ENCODE data around the gene UBE2H. TPM values are rescaled to one million over a fixed set of nuclear protein-coding genes. Genes with fewer than 3 reads are reported as not detected.

Gene UBE2H
- total and polyA plus RNA-seq, 7 experiments from 2014 or later: 32.0 to 69.2 (median 49.1) TPM

DNA sequence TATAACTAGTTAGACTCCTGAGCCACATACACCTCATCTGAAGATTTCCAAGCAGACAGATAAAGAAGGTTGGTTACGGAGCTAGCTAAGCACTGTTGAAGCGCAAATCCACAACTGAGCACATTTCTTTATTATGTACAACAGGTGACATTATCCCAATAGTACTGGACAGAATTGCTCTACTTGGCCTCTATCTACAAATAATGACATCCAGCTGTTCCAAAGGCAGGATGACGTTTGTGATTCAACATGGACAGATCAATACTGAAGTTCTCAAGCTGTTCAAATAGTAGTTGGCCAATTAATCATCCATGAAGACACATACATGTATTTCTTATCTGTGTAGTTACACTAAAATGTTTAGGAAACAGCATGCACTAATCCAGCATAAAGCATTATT, 101.0 kb downstream of the UBE2H start:
- intact Hi-C loops (cut with micrococcal nuclease): loop anchor here in 1 of 2 donors (5.0 kb wide), 1 partner anchor 35 kb away; no protein-coding TSS in a partner anchor
- peaks cover 12 to 81% (median 72%) of the 10 kb centered on the region in 7 donors for H3K4me1 Mint-ChIP-seq
- no peak overlapping the region for H3K4me3 Mint-ChIP-seq
- no peaks in the 10 kb centered on the region for H3K9me3 Mint-ChIP-seq
- ChIA-PET POLR2A (no interaction called here), CTCF (interaction anchor here (0.6 kb wide), 1 partner anchor 633 kb away, joined by 3 read pairs; no protein-coding TSS in a partner anchor)
- ATAC-seq (no peak), DNase-seq (no peak)
- Histone ChIP-seq H3K4me1 (ENCODE audit: control insufficient read depth in 2 of 2, insufficient read depth in 2 of 2, low read length in 2 of 2) (peaks cover 0 to 3% of the 10 kb centered on the region in 2 donors), H3K36me3 (ENCODE audit: control insufficient read depth in 2 of 3, insufficient read depth in 3 of 3, low read length in 3 of 3) (peaks cover 0 to 3% (median 0%) of the 10 kb centered on the region in 3 experiments), H3K9me3 (ENCODE audit: control insufficient read depth in 2 of 3, low read length in 3 of 3) (no peaks in the 10 kb centered on the region), H3K4me3 (ENCODE audit: low read length) (no peak overlapping the region), H3K27me3 (ENCODE audit: control insufficient read depth in 2 of 2, insufficient read depth in 2 of 2, low read length in 2 of 2) (no peaks in the 10 kb centered on the region), H3K27ac (ENCODE audit: low read depth, low read length) (no peak overlapping the region)
- H3K27me3 Mint-ChIP-seq: no peaks in the 10 kb centered on the region
- H3K27ac Mint-ChIP-seq: peak overlapping the region in 1 of 9 donors; percentile 25
- H3K36me3 Mint-ChIP-seq: peaks cover 0 to 26% (median 12%) of the 10 kb centered on the region in 5 donors

- POLR2A ChIA-PET: no interaction called here
Measured at GRCh38 chr7:129851174-129851573, 101.6 kb downstream of the UBE2H start.

DNA sequence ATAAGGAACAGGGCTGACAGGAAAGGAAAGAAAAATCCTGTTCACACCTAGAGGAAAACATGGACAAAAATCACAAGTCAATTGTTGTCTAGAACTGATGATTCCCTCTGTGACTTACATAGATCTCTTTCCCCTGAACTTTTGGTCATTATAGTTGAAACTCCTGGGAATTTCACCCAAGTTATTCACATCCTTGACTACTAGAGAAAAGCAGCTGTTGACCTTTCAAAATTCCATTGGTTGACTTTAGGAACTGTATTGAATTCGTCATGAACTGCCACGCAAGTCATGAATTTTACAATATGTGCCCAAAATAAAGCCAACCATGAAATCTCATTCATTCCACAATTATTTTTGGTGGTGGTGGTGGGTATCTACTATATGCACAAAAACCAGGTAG, 104.3 kb downstream of the UBE2H start:
- peaks cover 0 to 17% (median 9%) of the 10 kb centered on the region in 5 donors for H3K36me3 Mint-ChIP-seq
- Histone ChIP-seq H3K4me3 (ENCODE audit: low read length) (no peak overlapping the region), H3K36me3 (ENCODE audit: control insufficient read depth in 2 of 3, insufficient read depth in 3 of 3, low read length in 3 of 3) (no peaks in the 10 kb centered on the region), H3K27me3 (ENCODE audit: control insufficient read depth in 2 of 2, insufficient read depth in 2 of 2, low read length in 2 of 2) (no peaks in the 10 kb centered on the region), H3K4me1 (ENCODE audit: control insufficient read depth in 2 of 2, insufficient read depth in 2 of 2, low read length in 2 of 2) (peaks cover 10 to 19% of the 10 kb centered on the region in 2 donors), H3K9me3 (ENCODE audit: control insufficient read depth in 2 of 3, low read length in 3 of 3) (no peaks in the 10 kb centered on the region), H3K27ac (ENCODE audit: low read depth, low read length) (no peak overlapping the region)
- H3K4me3 Mint-ChIP-seq: no peak overlapping the region
- peaks cover 25 to 79% (median 74%) of the 10 kb centered on the region in 7 donors for H3K4me1 Mint-ChIP-seq
- no peaks in the 10 kb centered on the region for H3K27me3 Mint-ChIP-seq
- H3K27ac Mint-ChIP-seq: peak overlapping the region in 1 of 9 donors; percentile 51
- intact Hi-C loops (cut with micrococcal nuclease): no loop called here
- ATAC-seq: no peak
- ChIA-PET POLR2A (interaction anchor here (0.7 kb wide), 1 partner anchor 37 kb away, joined by 3 read pairs; no protein-coding TSS in a partner anchor), CTCF (no interaction called here)
- no peak for DNase-seq
- no peaks in the 10 kb centered on the region for H3K9me3 Mint-ChIP-seq

More at GRCh38 chr7:129851174-129851573, 101.6 kb downstream of the UBE2H start:
- Mint-ChIP-seq H3K36me3 (peaks cover 0 to 20% (median 13%) of the 10 kb centered on the region in 5 donors), H3K27me3 (no peaks in the 10 kb centered on the region), H3K9me3 (no peaks in the 10 kb centered on the region), H3K4me3 (no peak overlapping the region), H3K27ac (peak overlapping the region in 1 of 9 donors; percentile 55), H3K4me1 (peaks cover 17 to 79% (median 75%) of the 10 kb centered on the region in 7 donors)
- ATAC-seq (no peak), DNase-seq (no peak)
- Histone ChIP-seq H3K27ac (ENCODE audit: low read depth, low read length) (no peak overlapping the region), H3K4me1 (ENCODE audit: control insufficient read depth in 2 of 2, insufficient read depth in 2 of 2, low read length in 2 of 2) (peaks cover 0 to 3% of the 10 kb centered on the region in 2 donors), H3K4me3 (ENCODE audit: low read length) (no peak overlapping the region), H3K36me3 (ENCODE audit: control insufficient read depth in 2 of 3, insufficient read depth in 3 of 3, low read length in 3 of 3) (peaks cover 0 to 3% (median 0%) of the 10 kb centered on the region in 3 experiments), H3K27me3 (ENCODE audit: control insufficient read depth in 2 of 2, insufficient read depth in 2 of 2, low read length in 2 of 2) (no peaks in the 10 kb centered on the region), H3K9me3 (ENCODE audit: control insufficient read depth in 2 of 3, low read length in 3 of 3) (no peaks in the 10 kb centered on the region)
- CTCF ChIA-PET: interaction anchor here (0.6 kb wide), 1 partner anchor 632 kb away, joined by 3 read pairs; no protein-coding TSS in a partner anchor
- intact Hi-C loops (cut with micrococcal nuclease): loop anchor here in 1 of 2 donors (5.0 kb wide), 1 partner anchor 36 kb away; no protein-coding TSS in a partner anchor

DNA sequence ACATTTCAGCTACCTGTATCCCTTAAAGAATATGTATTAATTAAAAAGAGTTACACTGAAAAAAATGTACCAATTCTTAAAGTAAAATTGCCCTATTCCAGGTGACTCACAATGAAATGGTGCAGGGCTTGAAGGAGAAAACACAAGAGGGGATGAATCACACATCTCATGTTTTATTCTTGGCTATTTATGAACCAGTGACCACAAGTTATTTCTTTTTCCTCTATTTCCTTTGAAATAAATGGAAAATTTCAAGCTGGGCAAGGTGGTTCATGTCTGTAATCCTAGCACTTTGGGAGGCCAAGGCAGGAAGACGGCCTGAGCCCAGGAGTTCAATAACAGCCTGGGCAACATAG, 106.8 kb downstream of the UBE2H start:
- H3K36me3 ChIP-seq (ENCODE audit: control insufficient read depth in 2 of 3, insufficient read depth in 3 of 3, low read length in 3 of 3): no peaks in the 10 kb centered on the region
- H3K36me3 Mint-ChIP-seq: peaks cover 0 to 16% (median 5%) of the 10 kb centered on the region in 5 donors
- H3K27me3 ChIP-seq (ENCODE audit: control insufficient read depth in 2 of 2, insufficient read depth in 2 of 2, low read length in 2 of 2): no peaks in the 10 kb centered on the region
- no peak overlapping the region for H3K4me3 ChIP-seq (ENCODE audit: low read length)
- H3K27ac ChIP-seq (ENCODE audit: low read depth, low read length): no peak overlapping the region
- CTCF ChIA-PET: interaction anchor here (0.6 to 1.5 kb wide), 2 partner anchors 16 to 150 kb away, joined by 3 read pairs; no protein-coding TSS in a partner anchor
- peak overlapping the region in 5 of 9 donors; percentile 6 to 70 (median 57) for H3K27ac Mint-ChIP-seq
- ATAC-seq: peak; percentile 38
- no peak for DNase-seq
- peak overlapping the region in 3 of 10 donors; percentile 20 to 47 (median 41) for H3K4me3 Mint-ChIP-seq
- H3K27me3 Mint-ChIP-seq: no peaks in the 10 kb centered on the region
- intact Hi-C loops (cut with micrococcal nuclease): no loop called here
- H3K9me3 Mint-ChIP-seq: no peaks in the 10 kb centered on the region
- POLR2A ChIA-PET: no interaction called here
- H3K9me3 ChIP-seq (ENCODE audit: control insufficient read depth in 2 of 3, low read length in 3 of 3): no peaks in the 10 kb centered on the region
- peaks cover 17 to 24% of the 10 kb centered on the region in 2 donors for H3K4me1 ChIP-seq (ENCODE audit: control insufficient read depth in 2 of 2, insufficient read depth in 2 of 2, low read length in 2 of 2)
- H3K4me1 Mint-ChIP-seq: peaks cover 27 to 78% (median 68%) of the 10 kb centered on the region in 7 donors

GRCh38 chr7:129845178-129845971, 107.4 kb downstream of the UBE2H start:
- Histone ChIP-seq H3K36me3 (ENCODE audit: control insufficient read depth in 2 of 3, insufficient read depth in 3 of 3, low read length in 3 of 3) (no peaks in the 10 kb centered on the region), H3K9me3 (ENCODE audit: control insufficient read depth in 2 of 3, low read length in 3 of 3) (no peaks in the 10 kb centered on the region), H3K4me1 (ENCODE audit: control insufficient read depth in 2 of 2, insufficient read depth in 2 of 2, low read length in 2 of 2) (peaks cover 17 to 24% of the 10 kb centered on the region in 2 donors), H3K27ac (ENCODE audit: low read depth, low read length) (no peak overlapping the region), H3K4me3 (ENCODE audit: low read length) (no peak overlapping the region), H3K27me3 (ENCODE audit: control insufficient read depth in 2 of 2, insufficient read depth in 2 of 2, low read length in 2 of 2) (no peaks in the 10 kb centered on the region)
- Mint-ChIP-seq H3K9me3 (no peaks in the 10 kb centered on the region), H3K27me3 (no peaks in the 10 kb centered on the region), H3K36me3 (peaks cover 0 to 16% (median 5%) of the 10 kb centered on the region in 5 donors), H3K27ac (peak overlapping the region in 8 of 9 donors; percentile 6 to 70 (median 48)), H3K4me3 (peak overlapping the region in 3 of 10 donors; percentile 20 to 47 (median 41)), H3K4me1 (peaks cover 29 to 81% (median 73%) of the 10 kb centered on the region in 7 donors)
- DNase-seq (no peak), ATAC-seq (peak; percentile 54)
- ChIA-PET POLR2A (no interaction called here), CTCF (interaction anchor here (0.6 kb wide), 1 partner anchor 150 kb away, joined by 3 read pairs; no protein-coding TSS in a partner anchor)
- intact Hi-C loops (cut with micrococcal nuclease): no loop called here

GRCh38 chr7:129843978-129844840, 108.6 kb downstream of the UBE2H start:
- CTCF ChIA-PET: interaction anchor here (0.6 to 1.5 kb wide), 2 partner anchors 14 to 1049 kb away, joined by 4 to 8 read pairs; no protein-coding TSS in a partner anchor
- H3K27me3 Mint-ChIP-seq: no peaks in the 10 kb centered on the region
- Histone ChIP-seq H3K4me1 (ENCODE audit: control insufficient read depth in 2 of 2, insufficient read depth in 2 of 2, low read length in 2 of 2) (peaks cover 17 to 24% of the 10 kb centered on the region in 2 donors), H3K27ac (ENCODE audit: low read depth, low read length) (no peak overlapping the region), H3K4me3 (ENCODE audit: low read length) (no peak overlapping the region), H3K9me3 (ENCODE audit: control insufficient read depth in 2 of 3, low read length in 3 of 3) (no peaks in the 10 kb centered on the region), H3K27me3 (ENCODE audit: control insufficient read depth in 2 of 2, insufficient read depth in 2 of 2, low read length in 2 of 2) (no peaks in the 10 kb centered on the region), H3K36me3 (ENCODE audit: control insufficient read depth in 2 of 3, insufficient read depth in 3 of 3, low read length in 3 of 3) (peaks cover 0 to 2% (median 0%) of the 10 kb centered on the region in 3 experiments)
- no peak for ATAC-seq
- intact Hi-C loops (cut with micrococcal nuclease): no loop called here
- peaks cover 0 to 9% (median 5%) of the 10 kb centered on the region in 5 donors for H3K36me3 Mint-ChIP-seq
- no peak for DNase-seq
- H3K4me1 Mint-ChIP-seq: peaks cover 28 to 79% (median 70%) of the 10 kb centered on the region in 7 donors
- peak overlapping the region in 5 of 9 donors; percentile 4 to 87 (median 44) for H3K27ac Mint-ChIP-seq
- POLR2A ChIA-PET: no interaction called here
- H3K9me3 Mint-ChIP-seq: no peaks in the 10 kb centered on the region
- peak overlapping the region in 5 of 10 donors; percentile 2 to 53 (median 25) for H3K4me3 Mint-ChIP-seq
